GM12878 (cell line): ENCODE results near the gene EIF2B4. TPM values are rescaled to one million over a fixed set of nuclear protein-coding genes. Genes with fewer than 3 reads are reported as not detected.

ENCODE experiments used
- DPF2 ChIP-seq: fragments of 450-650 bp; IDR thresholded peaks from 2 replicates; pipeline ENCODE4 v1.6.1; 2017; ENCODE audit warnings: mild to moderate bottlenecking
- E2F8 ChIP-seq: fragments of 450-650 bp; IDR thresholded peaks from 2 replicates; pipeline ENCODE4 v1.6.1; 2018; ENCODE audit warnings: mild to moderate bottlenecking, low read depth, moderate library complexity; ENCODE audit not compliant: partially characterized antibody
- EGR1 ChIP-seq, 2 experiments: IDR thresholded peaks; 1 replicate in 1 of 2; 2 replicates in 1 of 2; pipeline ENCODE4 v1.6.1; 2011 to 2012; ENCODE audit warnings: low read depth in 2 of 2, low read length in 2 of 2, borderline replicate concordance in 1 of 2, mild to moderate bottlenecking in 1 of 2, moderate library complexity in 1 of 2
- EZH2 ChIP-seq: IDR thresholded peaks from 2 replicates; pipeline ENCODE4 v1.6.1; 2012; ENCODE audit warnings: low read depth, mild to moderate bottlenecking, control low read depth, inconsistent platforms, low read length, borderline replicate concordance; ENCODE audit not compliant: control insufficient read depth
- FOS ChIP-seq: IDR thresholded peaks from 3 replicates; pipeline ENCODE4 v1.6.1; 2011; ENCODE audit warnings: borderline replicate concordance; ENCODE audit not compliant: insufficient read length; ENCODE audit errors: extremely low read depth
- GABPA ChIP-seq: IDR thresholded peaks from 2 replicates; pipeline ENCODE4 v1.6.1; 2014; ENCODE audit warnings: antibody characterized with exemption, low read depth, mild to moderate bottlenecking, inconsistent platforms
- GATAD2B ChIP-seq: fragments of 450-650 bp; conservative IDR thresholded peaks from 2 replicates; pipeline ENCODE4 v1.6.1; 2017; ENCODE audit warnings: low read depth, mild to moderate bottlenecking, moderate library complexity
- JUND ChIP-seq: IDR thresholded peaks from 2 replicates; pipeline ENCODE4 v1.6.1; 2012; ENCODE audit warnings: low read depth, mild to moderate bottlenecking, low read length, improper control_type of control experiment, moderate library complexity
- KDM1A ChIP-seq: fragments of 200-600 bp; sonication (generic); IDR thresholded peaks from 2 replicates; pipeline ENCODE4 v1.6.1; 2016; ENCODE audit warnings: borderline replicate concordance
- LARP7 ChIP-seq: fragments of 450-650 bp; IDR thresholded peaks from 2 replicates; pipeline ENCODE4 v1.6.1; 2017; ENCODE audit warnings: mild to moderate bottlenecking
- NR2C1 ChIP-seq: fragments of 450-650 bp; IDR thresholded peaks from 2 replicates; pipeline ENCODE4 v1.6.1; 2017; ENCODE audit warnings: antibody characterized with exemption, mild to moderate bottlenecking, moderate library complexity
- NR2C2 ChIP-seq: IDR thresholded peaks from 2 replicates; pipeline ENCODE4 v1.6.1; 2011; ENCODE audit warnings: borderline replicate concordance, low read depth; ENCODE audit not compliant: control insufficient read depth, insufficient read length
- PAX5 ChIP-seq: IDR thresholded peaks from 2 replicates; pipeline ENCODE4 v1.6.1; 2011; ENCODE audit warnings: low read depth, low read length, borderline replicate concordance
- PKNOX1 ChIP-seq: fragments of 450-650 bp; IDR thresholded peaks from 2 replicates; pipeline ENCODE4 v1.6.1; 2016; ENCODE audit warnings: mild to moderate bottlenecking
- SRF ChIP-seq, 2 experiments: IDR thresholded peaks; 2 replicates each; pipeline ENCODE4 v1.6.1; 2011; ENCODE audit warnings: low read depth in 2 of 2, low read length in 2 of 2, mild to moderate bottlenecking in 1 of 2, moderate library complexity in 1 of 2
- TAF1 ChIP-seq: IDR thresholded peaks from 2 replicates; pipeline ENCODE4 v1.6.1; 2011; ENCODE audit warnings: mild to moderate bottlenecking, low read depth, low read length, borderline replicate concordance
- TARDBP ChIP-seq: IDR thresholded peaks from 2 replicates; pipeline ENCODE4 v1.6.1; 2016; ENCODE audit warnings: borderline replicate concordance
- TCF12 ChIP-seq: IDR thresholded peaks from 2 replicates; pipeline ENCODE4 v1.6.1; 2011; ENCODE audit warnings: low read depth, mild to moderate bottlenecking, low read length
- USF2 ChIP-seq: IDR thresholded peaks from 2 replicates; pipeline ENCODE4 v1.6.1; 2011; ENCODE audit warnings: low read depth, low read length, improper control_type of control experiment, borderline replicate concordance
- YBX1 ChIP-seq: fragments of 450-650 bp; IDR thresholded peaks from 2 replicates; pipeline ENCODE4 v1.6.1; 2016; ENCODE audit warnings: antibody characterized with exemption
- ZNF687 ChIP-seq: fragments of 450-650 bp; IDR thresholded peaks from 2 replicates; pipeline ENCODE4 v1.6.1; 2017; ENCODE audit warnings: mild to moderate bottlenecking, moderate library complexity
- polyA plus RNA-seq, 11 experiments: library from polyadenylated mRNA; depleted of rRNA in 4 of 11; unstranded in 6 of 11; stranded (reverse) in 5 of 11; fragments of >200 nt; fragmentation: Nextera tagmentation in 4 of 11; fragmentation: Illumina TruSeq in 1 of 11; extraction: Ambion mirVana in 4 of 11; extraction: Trizol in 1 of 11; gene quantifications; 1 replicate in 1 of 11; 2 replicates in 10 of 11; pipeline versions ENCODE4 v1.2.1 to v1.2.3, GENCODE V29; 2011 to 2016; ENCODE audit warnings: inconsistent platforms in 2 of 11, missing spikeins in 2 of 11, low read depth in 1 of 11
- total RNA-seq, 4 experiments: library from RNA; depleted of rRNA in 3 of 4; stranded (reverse); fragments of >200 nt in 3 of 4; fragmentation: Illumina TruSeq in 1 of 4; extraction: Trizol in 1 of 4; gene quantifications; 2 replicates each; pipeline versions ENCODE4 v1.2.1 to v1.2.3, GENCODE V29; 2013 to 2021

The EIF2B4 gene
- total and polyA plus RNA-seq, 10 of the 15 experiments (the other 5 are each of a cell fraction or from before 2014, with no cell fraction given) = 13.4 to 53.9 (median 27.5) TPM

GRCh38 chr2:27356382-27357181 lies 13.6 kb downstream of the EIF2B4 start, which contains the start of gene GTF3C2 (continued):
- TF ChIP-seq E2F8 (peak; percentile 77), TCF12 (0 out of 2 replicates have a peak, but pooled peaks have one; percentile 15), JUND (peak; percentile 80; the same call in 1 of the 2 replicates), PKNOX1 (peak; percentile 62), DPF2 (no peak), NR2C2 (no peak), GABPA (peak; percentile 77), KDM1A (no peak), EGR1 (IDR thresholded peaks at IDR 0.05; ENCODE audit: borderline replicate concordance in 1 of 2, low read depth in 2 of 2, low read length in 2 of 2) (peak in 1 of 2 experiments; percentile 41; a peak in 1 of 3 replicates), PAX5 (no peak), LARP7 (no peak), YBX1 (no peak), TARDBP (peak; percentile 54; the same call in 1 of the 2 replicates), GATAD2B (peak; percentile 65), ZNF687 (no peak), TAF1 (peak; percentile 69; the same call in 1 of the 2 replicates), SRF (IDR thresholded peaks at IDR 0.05; ENCODE audit: low read depth in 2 of 2, low read length in 2 of 2) (peak; percentile 14 to 76; a peak in 1 of 4 replicates), NR2C1 (peak; percentile 89), FOS (no peak), USF2 (peak; percentile 23; the same call in 1 of the 2 replicates), EZH2 (no peak)
